Mesenchymal stem cell (in vitro differentiated cells and primary cell): Measurements from ENCODE around the gene KANK4.

Experiments
- DNase-seq: peaks from one replicate; pipeline ENCODE4 v3.0.0-alpha.2; 2013
- H2AFZ ChIP-seq: one replicate; pipeline ENCODE4 v1.6.1; 2013; ENCODE audit warnings: low read depth, mild to moderate bottlenecking, control low read depth, inconsistent platforms, low read length, moderate library complexity
- H2AK5ac ChIP-seq: 2 replicates; pipeline ENCODE4 v1.6.1; 2013; ENCODE audit warnings: low read length, moderate library complexity, mild to moderate bottlenecking, inconsistent platforms; ENCODE audit not compliant: severe bottlenecking
- H2BK120ac ChIP-seq: one replicate; pipeline ENCODE4 v1.6.1; 2013; ENCODE audit warnings: low read depth, mild to moderate bottlenecking, inconsistent platforms, low read length, moderate library complexity
- H2BK12ac ChIP-seq, 2 experiments: one replicate each; pipeline ENCODE4 v1.6.1; 2013; ENCODE audit warnings: inconsistent platforms in 2 of 2, low read length in 2 of 2, mild to moderate bottlenecking in 2 of 2, moderate library complexity in 2 of 2, control low read depth in 1 of 2
- H2BK15ac ChIP-seq: one replicate; pipeline ENCODE4 v1.6.1; 2013; ENCODE audit warnings: mild to moderate bottlenecking, low read depth, inconsistent platforms; ENCODE audit not compliant: poor library complexity, severe bottlenecking
- H2BK5ac ChIP-seq: 2 replicates; pipeline ENCODE4 v1.6.1; 2013; ENCODE audit warnings: low read depth, mild to moderate bottlenecking, low read length, control low read depth, inconsistent platforms; ENCODE audit not compliant: poor library complexity, severe bottlenecking
- H3K14ac ChIP-seq, 2 experiments: one replicate each; pipeline ENCODE4 v1.6.1; 2013; ENCODE audit warnings: inconsistent platforms in 2 of 2, low read length in 2 of 2, control low read depth in 1 of 2, mild to moderate bottlenecking in 1 of 2, moderate library complexity in 1 of 2
- H3K18ac ChIP-seq, 2 experiments: one replicate each; pipeline ENCODE4 v1.6.1; 2013; ENCODE audit warnings: inconsistent platforms in 2 of 2, low read length in 2 of 2, control low read depth in 1 of 2, low read depth in 1 of 2, mild to moderate bottlenecking in 1 of 2
- H3K23ac ChIP-seq, 2 experiments: one replicate each; pipeline ENCODE4 v1.6.1; 2013; ENCODE audit warnings: inconsistent platforms in 2 of 2, low read length in 2 of 2, mild to moderate bottlenecking in 2 of 2, moderate library complexity in 2 of 2, control low read depth in 1 of 2
- H3K27ac ChIP-seq: 2 replicates; pipeline ENCODE4 v1.5.1; 2013; ENCODE audit warnings: mild to moderate bottlenecking, moderate library complexity, low read length, control low read depth, inconsistent platforms; ENCODE audit not compliant: poor library complexity, severe bottlenecking
- H3K27me3 ChIP-seq, 2 experiments: 2 replicates each; pipeline versions ENCODE4 v1.6.1 to v1.7.0; 2013; ENCODE audit warnings: low read length in 2 of 2, mild to moderate bottlenecking in 2 of 2, moderate library complexity in 2 of 2, control low read depth in 1 of 2, inconsistent platforms in 1 of 2; ENCODE audit not compliant: control insufficient read depth in 1 of 2, insufficient read depth in 1 of 2
- H3K36me3 ChIP-seq, 2 experiments: 2 replicates each; pipeline versions ENCODE4 v1.6.1 to v1.7.0; 2013; ENCODE audit warnings: low read length in 2 of 2, control low read depth in 1 of 2, inconsistent platforms in 1 of 2, low read depth in 1 of 2, mild to moderate bottlenecking in 1 of 2; ENCODE audit not compliant: insufficient read depth in 2 of 2, control insufficient read depth in 1 of 2
- H3K4ac ChIP-seq, 2 experiments: one replicate each; pipeline ENCODE4 v1.6.1; 2013; ENCODE audit warnings: inconsistent platforms in 2 of 2, low read length in 2 of 2, mild to moderate bottlenecking in 2 of 2, moderate library complexity in 2 of 2, control low read depth in 1 of 2, low read depth in 1 of 2
- H3K4me1 ChIP-seq: 2 replicates; pipeline ENCODE4 v1.6.1; 2013; ENCODE audit warnings: low read depth, low read length, control low read depth; ENCODE audit not compliant: control insufficient read depth, insufficient read depth
- H3K4me2 ChIP-seq: 2 replicates; pipeline ENCODE4 v1.6.1; 2013; ENCODE audit warnings: low read length, mild to moderate bottlenecking, inconsistent platforms; ENCODE audit not compliant: poor library complexity, severe bottlenecking
- H3K4me3 ChIP-seq, 2 experiments: 2 replicates each; pipeline versions ENCODE4 v1.5.1 to v1.7.0; 2013; ENCODE audit warnings: low read length in 2 of 2, mild to moderate bottlenecking in 2 of 2, control low read depth in 1 of 2, low read depth in 1 of 2; ENCODE audit not compliant: insufficient read depth in 1 of 2
- H3K79me1 ChIP-seq: replicated peaks from 2 replicates; pipeline ENCODE4 v1.6.1; 2013; ENCODE audit warnings: mild to moderate bottlenecking, control low read depth, low read length, inconsistent platforms; ENCODE audit not compliant: poor library complexity, severe bottlenecking
- H3K9ac ChIP-seq: 2 replicates; pipeline ENCODE4 v1.7.0; 2013; ENCODE audit warnings: mild to moderate bottlenecking, low read length, moderate library complexity
- H3K9me3 ChIP-seq: 2 replicates; pipeline ENCODE4 v1.7.0; 2013; ENCODE audit warnings: mild to moderate bottlenecking, low read length; ENCODE audit not compliant: control insufficient read depth
- H4K8ac ChIP-seq: one replicate; pipeline ENCODE4 v1.6.1; 2013; ENCODE audit warnings: inconsistent platforms, mild to moderate bottlenecking, low read length, moderate library complexity
- H4K91ac ChIP-seq: one replicate; pipeline ENCODE4 v1.6.1; 2013; ENCODE audit warnings: mild to moderate bottlenecking, low read length, inconsistent platforms
- WGBS: methylation state at CpG from one replicate; pipeline ENCODE4 v1.1.7; 2013; ENCODE audit warnings: mixed read lengths; 5-methylcytosine and 5-hydroxymethylcytosine counted together

KANK4 gene

DNA sequence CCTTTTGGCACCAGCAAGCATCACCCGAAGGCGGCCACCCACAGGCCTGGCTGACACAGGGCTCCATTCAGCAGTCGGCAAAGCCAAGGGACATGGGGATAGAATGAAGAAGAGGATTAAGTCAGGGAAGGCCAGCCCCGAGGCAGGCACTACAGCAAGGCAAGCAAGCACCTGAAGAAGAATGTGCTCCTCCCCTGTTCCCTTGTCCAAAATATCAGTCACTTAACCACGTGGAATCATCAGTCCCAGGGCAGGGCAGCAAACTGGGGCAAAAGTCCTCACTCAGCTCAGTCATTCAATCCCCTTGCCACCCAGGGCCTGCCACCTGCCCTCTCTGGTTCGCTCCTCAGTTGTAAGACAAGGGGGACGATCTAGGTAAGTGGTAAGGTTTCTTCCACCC is 9.3 kb downstream of the KANK4 start:
- no peak overlapping the region for H3K18ac ChIP-seq
- H2BK15ac ChIP-seq, result no peak overlapping the region
- no peak for DNase-seq
- no peak overlapping the region for H3K4me3 ChIP-seq
- no peaks in the 10 kb centered on the region for H3K79me1 ChIP-seq
- peak overlapping the region in 1 of 2 experiments; percentile 23 for H3K14ac ChIP-seq
- no peak overlapping the region for H3K9ac ChIP-seq
- H4K91ac ChIP-seq, result no peak overlapping the region
- H3K4ac ChIP-seq, result no peak overlapping the region
- no peaks in the 10 kb centered on the region for H3K9me3 ChIP-seq
- no peak overlapping the region for H2BK5ac ChIP-seq
- H2BK120ac ChIP-seq, result no peak overlapping the region
- H4K8ac ChIP-seq, result no peak overlapping the region
- no peak overlapping the region for H3K23ac ChIP-seq
- no peaks in the 10 kb centered on the region for H3K36me3 ChIP-seq
- no peak overlapping the region for H2BK12ac ChIP-seq
- H3K4me1 ChIP-seq, result peaks cover 4% of the 10 kb centered on the region
- H3K27me3 ChIP-seq, result peaks cover 55 to 57% of the 10 kb centered on the region in 2 experiments
- no peak overlapping the region for H3K27ac ChIP-seq
- H2AK5ac ChIP-seq, result no peak overlapping the region
- no peak overlapping the region for H3K4me2 ChIP-seq
- WGBS, result 78% methylated on average over 5 of the region's 7 CpGs
- no peak overlapping the region for H2AFZ ChIP-seq

DNA sequence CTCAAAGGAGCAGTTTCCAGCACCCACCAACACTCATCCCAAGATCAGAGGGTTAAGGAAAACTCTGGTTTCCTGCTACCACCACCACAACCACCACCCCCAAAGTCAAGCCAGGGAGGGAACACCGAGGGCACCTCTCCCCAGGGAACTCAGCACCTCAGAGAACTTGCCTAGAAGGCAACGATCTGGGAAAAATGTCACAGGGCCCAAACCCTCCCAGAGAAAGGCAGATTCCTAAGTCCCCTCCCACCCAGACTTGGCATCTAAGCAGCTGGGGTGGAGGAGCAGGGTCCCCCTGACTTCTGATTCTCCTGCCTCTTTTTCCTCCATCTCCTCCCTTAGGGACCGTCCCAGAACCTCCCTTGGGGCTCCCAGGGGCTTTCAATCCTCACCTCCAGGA is 10.6 kb downstream of the KANK4 start:
- Histone ChIP-seq H2BK15ac (no peak overlapping the region), H2BK120ac (no peak overlapping the region), H3K79me1 (no peaks in the 10 kb centered on the region), H3K36me3 (no peaks in the 10 kb centered on the region), H3K4ac (no peak overlapping the region), H3K18ac (no peak overlapping the region), H2AFZ (no peak overlapping the region), H2BK5ac (no peak overlapping the region), H3K27ac (no peak overlapping the region), H2AK5ac (no peak overlapping the region), H3K23ac (no peak overlapping the region), H3K9me3 (no peaks in the 10 kb centered on the region), H3K27me3 (peaks cover 52 to 56% of the 10 kb centered on the region in 2 experiments), H4K8ac (no peak overlapping the region), H3K14ac (no peak overlapping the region), H3K4me2 (no peak overlapping the region), H3K9ac (no peak overlapping the region), H3K4me3 (no peak overlapping the region), H3K4me1 (peaks cover 4% of the 10 kb centered on the region), H4K91ac (no peak overlapping the region), H2BK12ac (no peak overlapping the region)
- no peak for DNase-seq
- WGBS, result 51% methylated on average over 3 of the region's 3 CpGs

GRCh38 chr1:62307895-62308492 is 11.2 kb downstream of the KANK4 start:
- no peaks in the 10 kb centered on the region for H3K79me1 ChIP-seq
- H3K9ac ChIP-seq, result no peak overlapping the region
- no peak overlapping the region for H2AK5ac ChIP-seq
- 16% methylated on average over 5 of the region's 6 CpGs for WGBS
- H3K23ac ChIP-seq, result no peak overlapping the region
- no peak overlapping the region for H2BK120ac ChIP-seq
- H3K4me2 ChIP-seq, result no peak overlapping the region
- H3K27me3 ChIP-seq, result peaks cover 54 to 57% of the 10 kb centered on the region in 2 experiments
- H3K14ac ChIP-seq, result no peak overlapping the region
- no peak overlapping the region for H2AFZ ChIP-seq
- no peak for DNase-seq
- no peaks in the 10 kb centered on the region for H3K36me3 ChIP-seq
- H2BK12ac ChIP-seq, result no peak overlapping the region
- H4K91ac ChIP-seq, result no peak overlapping the region
- H3K4ac ChIP-seq, result no peak overlapping the region
- H2BK15ac ChIP-seq, result no peak overlapping the region
- no peaks in the 10 kb centered on the region for H3K9me3 ChIP-seq
- no peak overlapping the region for H3K27ac ChIP-seq
- H3K4me1 ChIP-seq, result peaks cover 4% of the 10 kb centered on the region
- no peak overlapping the region for H2BK5ac ChIP-seq
- no peak overlapping the region for H4K8ac ChIP-seq
- no peak overlapping the region for H3K18ac ChIP-seq
- no peak overlapping the region for H3K4me3 ChIP-seq

- no peak overlapping the region for H2AK5ac ChIP-seq
- H4K91ac ChIP-seq, result no peak overlapping the region
- H3K4ac ChIP-seq, result no peak overlapping the region
- H3K79me1 ChIP-seq, result no peaks in the 10 kb centered on the region
- WGBS, result 94% methylated on average over 1 of the region's 1 CpG
- peaks cover 4% of the 10 kb centered on the region for H3K4me1 ChIP-seq
- no peak overlapping the region for H2BK15ac ChIP-seq
- H4K8ac ChIP-seq, result no peak overlapping the region
- no peak overlapping the region for H2BK120ac ChIP-seq
- DNase-seq, result no peak
- peaks cover 56 to 59% of the 10 kb centered on the region in 2 experiments for H3K27me3 ChIP-seq
- no peak overlapping the region for H3K18ac ChIP-seq
- H3K4me2 ChIP-seq, result no peak overlapping the region
- H2BK5ac ChIP-seq, result no peak overlapping the region
- no peak overlapping the region for H2BK12ac ChIP-seq
- no peak overlapping the region for H2AFZ ChIP-seq
- H3K4me3 ChIP-seq, result no peak overlapping the region
- no peak overlapping the region for H3K14ac ChIP-seq
- no peak overlapping the region for H3K9ac ChIP-seq
- H3K9me3 ChIP-seq, result no peaks in the 10 kb centered on the region
- H3K36me3 ChIP-seq, result no peaks in the 10 kb centered on the region
- no peak overlapping the region for H3K23ac ChIP-seq
- no peak overlapping the region for H3K27ac ChIP-seq
These were observed 11.8 kb downstream of the KANK4 start for GRCh38 chr1:62307446-62307845.
